Measurements from ENCODE around the gene PFN3. TPM values are rescaled to one million over a fixed set of nuclear protein-coding genes. Genes with fewer than 3 reads are reported as not detected.

PFN3 gene
- total and polyA plus RNA-seq, 2 of the 13 experiments (the other 11 are each of a cell fraction or from before 2014, with no cell fraction given), result not detected

DNA sequence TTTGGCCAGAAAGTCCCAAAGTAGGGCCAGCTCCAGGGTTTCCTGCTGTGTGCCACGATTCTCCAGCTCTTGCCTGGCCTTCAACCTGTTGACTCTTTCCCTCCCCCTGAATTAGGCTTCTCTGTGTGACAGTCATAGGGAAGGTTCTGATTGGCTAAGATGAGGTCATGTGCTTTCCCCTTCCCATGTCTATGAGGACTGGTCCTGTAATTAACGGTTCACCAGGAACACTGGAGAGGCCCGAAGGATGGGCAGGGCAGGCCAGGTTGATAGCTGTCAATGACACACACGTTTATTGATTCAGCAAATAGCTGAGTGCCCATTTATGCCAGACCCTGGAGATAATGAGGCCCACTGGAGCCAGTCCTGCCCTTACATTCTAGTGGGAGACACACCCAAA, 37.2 kb upstream of the PFN3 start (continued):
- TF ChIP-seq, protein P1, sequence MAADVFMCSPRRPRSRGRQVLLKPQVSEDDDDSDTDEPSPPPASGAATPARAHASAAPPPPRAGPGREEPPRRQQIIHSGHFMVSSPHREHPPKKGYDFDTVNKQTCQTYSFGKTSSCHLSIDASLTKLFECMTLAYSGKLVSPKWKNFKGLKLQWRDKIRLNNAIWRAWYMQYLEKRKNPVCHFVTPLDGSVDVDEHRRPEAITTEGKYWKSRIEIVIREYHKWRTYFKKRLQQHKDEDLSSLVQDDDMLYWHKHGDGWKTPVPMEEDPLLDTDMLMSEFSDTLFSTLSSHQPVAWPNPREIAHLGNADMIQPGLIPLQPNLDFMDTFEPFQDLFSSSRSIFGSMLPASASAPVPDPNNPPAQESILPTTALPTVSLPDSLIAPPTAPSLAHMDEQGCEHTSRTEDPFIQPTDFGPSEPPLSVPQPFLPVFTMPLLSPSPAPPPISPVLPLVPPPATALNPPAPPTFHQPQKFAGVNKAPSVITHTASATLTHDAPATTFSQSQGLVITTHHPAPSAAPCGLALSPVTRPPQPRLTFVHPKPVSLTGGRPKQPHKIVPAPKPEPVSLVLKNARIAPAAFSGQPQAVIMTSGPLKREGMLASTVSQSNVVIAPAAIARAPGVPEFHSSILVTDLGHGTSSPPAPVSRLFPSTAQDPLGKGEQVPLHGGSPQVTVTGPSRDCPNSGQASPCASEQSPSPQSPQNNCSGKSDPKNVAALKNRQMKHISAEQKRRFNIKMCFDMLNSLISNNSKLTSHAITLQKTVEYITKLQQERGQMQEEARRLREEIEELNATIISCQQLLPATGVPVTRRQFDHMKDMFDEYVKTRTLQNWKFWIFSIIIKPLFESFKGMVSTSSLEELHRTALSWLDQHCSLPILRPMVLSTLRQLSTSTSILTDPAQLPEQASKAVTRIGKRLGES (CRISPR knock-in tag; IDR thresholded peaks at IDR 0.05; ENCODE audit: borderline replicate concordance), result no peak
- no peak for TF ChIP-seq BCL6 (CRISPR knock-in tag; IDR thresholded peaks at IDR 0.05)
- TF ChIP-seq, protein P2, sequence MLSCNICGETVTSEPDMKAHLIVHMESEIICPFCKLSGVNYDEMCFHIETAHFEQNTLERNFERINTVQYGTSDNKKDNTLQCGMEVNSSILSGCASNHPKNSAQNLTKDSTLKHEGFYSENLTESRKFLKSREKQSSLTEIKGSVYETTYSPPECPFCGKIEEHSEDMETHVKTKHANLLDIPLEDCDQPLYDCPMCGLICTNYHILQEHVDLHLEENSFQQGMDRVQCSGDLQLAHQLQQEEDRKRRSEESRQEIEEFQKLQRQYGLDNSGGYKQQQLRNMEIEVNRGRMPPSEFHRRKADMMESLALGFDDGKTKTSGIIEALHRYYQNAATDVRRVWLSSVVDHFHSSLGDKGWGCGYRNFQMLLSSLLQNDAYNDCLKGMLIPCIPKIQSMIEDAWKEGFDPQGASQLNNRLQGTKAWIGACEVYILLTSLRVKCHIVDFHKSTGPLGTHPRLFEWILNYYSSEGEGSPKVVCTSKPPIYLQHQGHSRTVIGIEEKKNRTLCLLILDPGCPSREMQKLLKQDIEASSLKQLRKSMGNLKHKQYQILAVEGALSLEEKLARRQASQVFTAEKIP (CRISPR knock-in tag; IDR thresholded peaks at IDR 0.05; ENCODE audit: borderline replicate concordance), result no peak
- TF ChIP-seq ZBTB42 (CRISPR knock-in tag; IDR thresholded peaks at IDR 0.05), result no peak
- TF ChIP-seq, protein P3, sequence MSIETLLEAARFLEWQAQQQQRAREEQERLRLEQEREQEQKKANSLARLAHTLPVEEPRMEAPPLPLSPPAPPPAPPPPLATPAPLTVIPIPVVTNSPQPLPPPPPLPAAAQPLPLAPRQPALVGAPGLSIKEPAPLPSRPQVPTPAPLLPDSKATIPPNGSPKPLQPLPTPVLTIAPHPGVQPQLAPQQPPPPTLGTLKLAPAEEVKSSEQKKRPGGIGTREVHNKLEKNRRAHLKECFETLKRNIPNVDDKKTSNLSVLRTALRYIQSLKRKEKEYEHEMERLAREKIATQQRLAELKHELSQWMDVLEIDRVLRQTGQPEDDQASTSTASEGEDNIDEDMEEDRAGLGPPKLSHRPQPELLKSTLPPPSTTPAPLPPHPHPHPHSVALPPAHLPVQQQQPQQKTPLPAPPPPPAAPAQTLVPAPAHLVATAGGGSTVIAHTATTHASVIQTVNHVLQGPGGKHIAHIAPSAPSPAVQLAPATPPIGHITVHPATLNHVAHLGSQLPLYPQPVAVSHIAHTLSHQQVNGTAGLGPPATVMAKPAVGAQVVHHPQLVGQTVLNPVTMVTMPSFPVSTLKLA (IDR thresholded peaks at IDR 0.05), result no peak
- no peak for TF ChIP-seq FOXA1 (IDR thresholded peaks at IDR 0.05)
- peak; percentile 14; the same call in 1 of the 2 replicates for TF ChIP-seq FOXA1 (CRISPR knock-in tag; IDR thresholded peaks at IDR 0.05)
- peak; percentile 61 for TF ChIP-seq NFYB (CRISPR knock-in tag; IDR thresholded peaks at IDR 0.05)
- no peak for TF ChIP-seq ZNF747 (CRISPR knock-in tag; IDR thresholded peaks at IDR 0.05; ENCODE audit: borderline replicate concordance)
- no peak for TF ChIP-seq SOX13 (IDR thresholded peaks at IDR 0.05)
- no peak for TF ChIP-seq SOX13 (CRISPR knock-in tag; conservative IDR thresholded peaks at IDR 0.05 in 1 of 2, IDR thresholded peaks at IDR 0.05 in 1 of 2)
- no peak for TF ChIP-seq KLF9 (CRISPR knock-in tag; IDR thresholded peaks at IDR 0.05; ENCODE audit: low read depth)
- TF ChIP-seq CBX2 (IDR thresholded peaks at IDR 0.05; ENCODE audit: low read depth, low read length), result no peak
- TF ChIP-seq CBX2 (CRISPR knock-in tag; IDR thresholded peaks at IDR 0.05; ENCODE audit: low read depth), result no peak
- TF ChIP-seq, protein P4, sequence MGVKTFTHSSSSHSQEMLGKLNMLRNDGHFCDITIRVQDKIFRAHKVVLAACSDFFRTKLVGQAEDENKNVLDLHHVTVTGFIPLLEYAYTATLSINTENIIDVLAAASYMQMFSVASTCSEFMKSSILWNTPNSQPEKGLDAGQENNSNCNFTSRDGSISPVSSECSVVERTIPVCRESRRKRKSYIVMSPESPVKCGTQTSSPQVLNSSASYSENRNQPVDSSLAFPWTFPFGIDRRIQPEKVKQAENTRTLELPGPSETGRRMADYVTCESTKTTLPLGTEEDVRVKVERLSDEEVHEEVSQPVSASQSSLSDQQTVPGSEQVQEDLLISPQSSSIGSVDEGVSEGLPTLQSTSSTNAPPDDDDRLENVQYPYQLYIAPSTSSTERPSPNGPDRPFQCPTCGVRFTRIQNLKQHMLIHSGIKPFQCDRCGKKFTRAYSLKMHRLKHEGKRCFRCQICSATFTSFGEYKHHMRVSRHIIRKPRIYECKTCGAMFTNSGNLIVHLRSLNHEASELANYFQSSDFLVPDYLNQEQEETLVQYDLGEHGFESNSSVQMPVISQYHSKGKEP (CRISPR knock-in tag; IDR thresholded peaks at IDR 0.05), result no peak
- TF ChIP-seq, protein P5, sequence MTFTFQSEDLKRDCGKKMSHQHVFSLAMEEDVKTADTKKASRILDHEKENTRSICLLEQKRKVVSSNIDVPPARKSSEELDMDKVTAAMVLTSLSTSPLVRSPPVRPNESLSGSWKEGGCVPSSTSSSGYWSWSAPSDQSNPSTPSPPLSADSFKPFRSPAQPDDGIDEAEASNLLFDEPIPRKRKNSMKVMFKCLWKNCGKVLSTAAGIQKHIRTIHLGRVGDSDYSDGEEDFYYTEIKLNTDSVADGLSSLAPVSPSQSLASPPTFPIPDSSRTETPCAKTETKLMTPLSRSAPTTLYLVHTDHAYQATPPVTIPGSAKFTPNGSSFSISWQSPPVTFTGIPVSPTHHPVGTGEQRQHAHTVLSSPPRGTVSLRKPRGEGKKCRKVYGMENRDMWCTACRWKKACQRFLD (CRISPR knock-in tag; IDR thresholded peaks at IDR 0.05; ENCODE audit: borderline replicate concordance), result no peak
- TF ChIP-seq, protein P6, sequence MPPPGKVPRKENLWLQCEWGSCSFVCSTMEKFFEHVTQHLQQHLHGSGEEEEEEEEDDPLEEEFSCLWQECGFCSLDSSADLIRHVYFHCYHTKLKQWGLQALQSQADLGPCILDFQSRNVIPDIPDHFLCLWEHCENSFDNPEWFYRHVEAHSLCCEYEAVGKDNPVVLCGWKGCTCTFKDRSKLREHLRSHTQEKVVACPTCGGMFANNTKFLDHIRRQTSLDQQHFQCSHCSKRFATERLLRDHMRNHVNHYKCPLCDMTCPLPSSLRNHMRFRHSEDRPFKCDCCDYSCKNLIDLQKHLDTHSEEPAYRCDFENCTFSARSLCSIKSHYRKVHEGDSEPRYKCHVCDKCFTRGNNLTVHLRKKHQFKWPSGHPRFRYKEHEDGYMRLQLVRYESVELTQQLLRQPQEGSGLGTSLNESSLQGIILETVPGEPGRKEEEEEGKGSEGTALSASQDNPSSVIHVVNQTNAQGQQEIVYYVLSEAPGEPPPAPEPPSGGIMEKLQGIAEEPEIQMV (CRISPR knock-in tag; IDR thresholded peaks at IDR 0.05; ENCODE audit: low read depth), result no peak

Measured in HepG2 (cell line).